Stomach (tissue), 9 donors: ENCODE measurements around the gene PLXND1. TPM values are rescaled to one million over a fixed set of nuclear protein-coding genes. Genes with fewer than 3 reads are reported as not detected.

Source experiments
- DNase-seq, 2 donors: peaks; one replicate each; pipeline versions ENCODE4 v3.0.0 to v3.0.0-alpha.2; 2013 to 2019
- H3K27ac ChIP-seq, 5 donors: fragments of 200-600 bp in 4 of 5; sonication (generic) in 4 of 5; one replicate each; pipeline ENCODE4 v1.5.1; 2013 to 2019; ENCODE audit warnings: mild to moderate bottlenecking in 1 of 5, moderate library complexity in 1 of 5
- H3K27me3 ChIP-seq, 3 donors: fragments of 200-600 bp; sonication (generic); one replicate each; pipeline ENCODE4 v1.5.1; 2017 to 2019; ENCODE audit warnings: mixed run types in 1 of 3
- H3K36me3 ChIP-seq, 4 donors: fragments of 200-600 bp; sonication (generic); 1 replicate in 3 of 4; 2 replicates in 1 of 4; pipeline ENCODE4 v1.5.1; 2016 to 2019
- H3K4me1 ChIP-seq, 4 donors: fragments of 200-600 bp; sonication (generic); one replicate each; pipeline ENCODE4 v1.5.1; 2016 to 2019
- H3K4me3 ChIP-seq, 4 donors: fragments of 200-600 bp; sonication (generic) in 3 of 4; one replicate each; pipeline ENCODE4 v1.5.1; 2016 to 2019; ENCODE audit warnings: mild to moderate bottlenecking in 1 of 4
- H3K9me3 ChIP-seq, 4 donors: fragments of 200-600 bp; sonication (generic); one replicate each; pipeline ENCODE4 v1.5.1; 2016 to 2019
- EP300 ChIP-seq: sonication (generic); formaldehyde crosslinking; IDR thresholded peaks from one replicate; pipeline ENCODE4 v1.6.1; 2017; ENCODE audit warnings: antibody characterized with exemption
- POLR2A ChIP-seq, 4 donors: fragments of 450-650 bp; IDR thresholded peaks; one replicate each; pipeline ENCODE4 v1.6.1; 2016; ENCODE audit warnings: antibody characterized with exemption in 4 of 4, control low read depth in 2 of 4, mild to moderate bottlenecking in 1 of 4, moderate library complexity in 1 of 4
- POLR2AphosphoS5 ChIP-seq, 3 donors: sonication (generic); formaldehyde crosslinking; IDR thresholded peaks; one replicate each; pipeline ENCODE4 v1.6.1; 2016; ENCODE audit warnings: antibody characterized with exemption in 3 of 3
- WGBS, 5 donors: extraction: QIAGEN DNeasy Blood & Tissue Kit in 3 of 5; methylation state at CpG; one replicate each; pipeline versions ENCODE4 v1.1.5 to v1.1.7; 2013 to 2018; 5-methylcytosine and 5-hydroxymethylcytosine counted together
- intact Hi-C: fragments of 100-400 bp; cut with DNase I; formaldehyde crosslinking; loops from one replicate; pipeline ENCODE4 v1.15.1; 2023; ENCODE audit warnings: low total_unique reads
- polyA plus RNA-seq, 3 donors: library from polyadenylated mRNA; stranded (reverse); fragments of 200-250 nt; gene quantifications; one replicate each; pipeline ENCODE4 v1.2.3, GENCODE V29; 2013
- total RNA-seq, 5 donors: library from RNA; depleted of rRNA; stranded (reverse); fragments of >200 nt; gene quantifications; one replicate each; pipeline versions ENCODE4 v1.1.0 to v1.2.3, GENCODE V29; 2014 to 2016
- TF ChIP-seq, protein P1 (sequence below), 7 experiments: fragments of 450-650 bp in 4 of 7; fragments of 200-600 bp in 3 of 7; sonication (generic) in 3 of 7; IDR thresholded peaks; one replicate each; pipeline ENCODE4 v1.5.1; 2016 to 2019; ENCODE audit warnings: antibody characterized with exemption in 7 of 7, control low read depth in 2 of 7, mild to moderate bottlenecking in 1 of 7
- donor health status: healthy with polysubstance abuse.
- donor health status: Bipolar disorder and iron deficiency.
- donor health status: healthy.

PLXND1 gene
- total and polyA plus RNA-seq, 8 donors = 22.6 to 251 (median 58.6) TPM

GRCh38 chr3:129524081-129524480 lies 82.4 kb downstream of the PLXND1 start:
- intact Hi-C loops = no loop called here
- no peak for DNase-seq
- Histone ChIP-seq H3K27ac (no peak overlapping the region), H3K4me1 (no peaks in the 10 kb centered on the region), H3K4me3 (no peak overlapping the region), H3K9me3 (no peaks in the 10 kb centered on the region), H3K36me3 (peaks cover 4 to 12% (median 11%) of the 10 kb centered on the region in 4 donors), H3K27me3 (no peaks in the 10 kb centered on the region)
- no peak for TF ChIP-seq POLR2AphosphoS5 (IDR thresholded peaks at IDR 0.05)
- TF ChIP-seq EP300 = no peak
- no peak for TF ChIP-seq POLR2A (IDR thresholded peaks at IDR 0.05)
- TF ChIP-seq, protein P1, sequence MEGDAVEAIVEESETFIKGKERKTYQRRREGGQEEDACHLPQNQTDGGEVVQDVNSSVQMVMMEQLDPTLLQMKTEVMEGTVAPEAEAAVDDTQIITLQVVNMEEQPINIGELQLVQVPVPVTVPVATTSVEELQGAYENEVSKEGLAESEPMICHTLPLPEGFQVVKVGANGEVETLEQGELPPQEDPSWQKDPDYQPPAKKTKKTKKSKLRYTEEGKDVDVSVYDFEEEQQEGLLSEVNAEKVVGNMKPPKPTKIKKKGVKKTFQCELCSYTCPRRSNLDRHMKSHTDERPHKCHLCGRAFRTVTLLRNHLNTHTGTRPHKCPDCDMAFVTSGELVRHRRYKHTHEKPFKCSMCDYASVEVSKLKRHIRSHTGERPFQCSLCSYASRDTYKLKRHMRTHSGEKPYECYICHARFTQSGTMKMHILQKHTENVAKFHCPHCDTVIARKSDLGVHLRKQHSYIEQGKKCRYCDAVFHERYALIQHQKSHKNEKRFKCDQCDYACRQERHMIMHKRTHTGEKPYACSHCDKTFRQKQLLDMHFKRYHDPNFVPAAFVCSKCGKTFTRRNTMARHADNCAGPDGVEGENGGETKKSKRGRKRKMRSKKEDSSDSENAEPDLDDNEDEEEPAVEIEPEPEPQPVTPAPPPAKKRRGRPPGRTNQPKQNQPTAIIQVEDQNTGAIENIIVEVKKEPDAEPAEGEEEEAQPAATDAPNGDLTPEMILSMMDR (IDR thresholded peaks at IDR 0.05) = no peak
- WGBS, 5 donors = 77 to 88% (median 84%) methylated on average over 4 of the region's 4 CpGs

GRCh38 chr3:129522953-129523352 lies 83.5 kb downstream of the PLXND1 start:
- H3K27me3 ChIP-seq = no peaks in the 10 kb centered on the region
- H3K27ac ChIP-seq = no peak overlapping the region
- peaks cover 8 to 24% (median 22%) of the 10 kb centered on the region in 4 donors for H3K36me3 ChIP-seq
- no peak overlapping the region for H3K4me3 ChIP-seq
- no peak for DNase-seq
- no peaks in the 10 kb centered on the region for H3K4me1 ChIP-seq
- intact Hi-C loops = no loop called here
- 81 to 94% (median 86%) methylated on average over 5 of the region's 5 CpGs for WGBS, 5 donors
- TF ChIP-seq POLR2AphosphoS5 (IDR thresholded peaks at IDR 0.05) = no peak
- H3K9me3 ChIP-seq = no peaks in the 10 kb centered on the region

- Histone ChIP-seq H3K27me3 (no peaks in the 10 kb centered on the region), H3K36me3 (peaks cover 8 to 37% (median 33%) of the 10 kb centered on the region in 4 donors), H3K4me3 (no peak overlapping the region), H3K27ac (no peak overlapping the region), H3K9me3 (no peaks in the 10 kb centered on the region), H3K4me1 (no peaks in the 10 kb centered on the region)
- TF ChIP-seq, protein P1 (IDR thresholded peaks at IDR 0.05) = no peak
- TF ChIP-seq POLR2A (IDR thresholded peaks at IDR 0.05) (no peak), POLR2AphosphoS5 (IDR thresholded peaks at IDR 0.05) (no peak), EP300 (no peak)
- peak in 1 of 2 donors; percentile 31 for DNase-seq
- WGBS, 5 donors = 72 to 79% (median 79%) methylated on average over 7 to 8 of the region's 8 CpGs
- intact Hi-C loops = no loop called here
Observed at GRCh38 chr3:129521611-129522010, 84.9 kb downstream of the PLXND1 start.

DNA sequence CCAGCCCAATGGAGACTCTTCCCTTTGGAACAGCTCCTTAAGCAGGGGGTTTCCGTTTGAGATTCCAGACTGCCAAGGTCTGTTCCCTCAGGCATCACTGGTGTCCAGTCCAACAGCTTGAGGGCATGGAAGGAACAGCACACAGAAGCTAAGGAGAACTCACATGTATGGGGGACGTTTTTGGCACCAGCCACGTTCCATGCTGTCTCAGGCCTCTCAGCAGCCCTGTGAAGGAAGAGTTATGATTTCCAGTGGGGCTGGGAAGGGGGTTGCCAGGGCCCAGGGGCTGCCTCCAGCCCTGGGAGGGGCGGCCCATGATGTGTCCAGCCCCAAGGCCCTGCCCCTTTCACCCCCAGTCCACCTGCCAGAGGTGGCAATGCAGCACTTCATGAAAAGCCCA lies 85.5 kb downstream of the PLXND1 start:
- no peak overlapping the region for H3K4me3 ChIP-seq
- intact Hi-C loops = no loop called here
- H3K27ac ChIP-seq = no peak overlapping the region
- 76 to 86% (median 79%) methylated on average over 4 of the region's 4 CpGs for WGBS, 5 donors
- DNase-seq = no peak
- no peaks in the 10 kb centered on the region for H3K27me3 ChIP-seq
- H3K9me3 ChIP-seq = no peaks in the 10 kb centered on the region
- H3K36me3 ChIP-seq = peaks cover 8 to 44% (median 36%) of the 10 kb centered on the region in 4 donors
- no peak for TF ChIP-seq POLR2AphosphoS5 (IDR thresholded peaks at IDR 0.05)
- TF ChIP-seq POLR2A (IDR thresholded peaks at IDR 0.05) = no peak
- no peak for TF ChIP-seq EP300
- TF ChIP-seq, protein P1 (IDR thresholded peaks at IDR 0.05) = no peak
- H3K4me1 ChIP-seq = no peaks in the 10 kb centered on the region

DNA sequence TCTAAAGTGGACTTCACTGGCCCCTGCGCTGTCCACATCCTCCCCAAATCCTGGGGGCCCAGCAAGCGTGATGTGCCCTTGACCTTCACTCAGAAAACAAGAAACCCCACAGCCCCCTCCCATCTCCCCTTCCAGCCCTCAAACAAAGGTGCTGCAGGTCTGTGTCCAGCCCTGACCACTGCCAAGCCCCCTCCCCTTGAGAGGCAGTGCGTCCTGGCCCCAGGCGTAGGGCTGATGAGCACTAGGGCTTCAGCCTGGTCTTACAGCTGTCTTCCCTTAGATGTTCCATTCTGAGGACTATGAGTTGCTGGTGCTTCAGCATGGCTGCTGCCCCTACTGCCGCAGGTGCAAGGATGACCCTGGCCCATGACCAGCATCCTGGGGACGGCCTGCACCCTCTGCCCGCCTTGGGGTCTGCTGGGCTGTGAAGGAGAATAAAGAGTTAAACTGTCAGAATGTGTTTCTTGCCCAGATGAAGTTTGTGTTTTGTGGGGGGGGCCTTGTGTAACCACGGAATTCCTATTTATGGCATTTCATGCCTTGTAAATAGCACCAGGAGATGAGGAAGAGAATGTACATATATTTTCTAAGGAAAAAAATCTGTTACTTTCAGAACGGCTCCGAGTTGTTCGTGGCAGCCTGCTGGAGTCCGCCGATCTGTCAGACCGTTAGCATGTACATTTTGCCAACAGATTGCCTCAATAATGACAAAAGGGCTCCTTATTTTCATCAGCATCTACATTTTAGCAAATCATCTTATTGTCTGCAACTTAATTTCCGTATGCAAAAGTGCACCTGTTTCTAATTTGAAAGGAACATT lies 86.4 kb downstream of the PLXND1 start:
- peaks cover 8 to 50% (median 41%) of the 10 kb centered on the region in 4 donors for H3K36me3 ChIP-seq
- DNase-seq = no peak
- no peaks in the 10 kb centered on the region for H3K27me3 ChIP-seq
- TF ChIP-seq EP300 = no peak
- TF ChIP-seq POLR2A (IDR thresholded peaks at IDR 0.05) = no peak
- no peak for TF ChIP-seq POLR2AphosphoS5 (IDR thresholded peaks at IDR 0.05)
- TF ChIP-seq, protein P1 (IDR thresholded peaks at IDR 0.05) = no peak
- H3K9me3 ChIP-seq = no peaks in the 10 kb centered on the region
- no peak overlapping the region for H3K27ac ChIP-seq
- H3K4me3 ChIP-seq = no peak overlapping the region
- intact Hi-C loops = no loop called here
- no peaks in the 10 kb centered on the region for H3K4me1 ChIP-seq
- 87 to 94% (median 92%) methylated on average over 12 to 15 of the region's 15 CpGs for WGBS, 5 donors
